ENCODE data around the gene AK6. TPM values are rescaled to one million over a fixed set of nuclear protein-coding genes. Genes with fewer than 3 reads are reported as not detected.
A peak's percentile ranks its signal among the peaks of the same experiment; 100 is the strongest.

Gene AK6
- total RNA-seq, 2 donors from 2014 or later, result 32.6 to 54.2 TPM

GRCh38 chr5:69416180-69416579 is 46.9 kb upstream of the AK6 start:
- peaks cover 1% of the 10 kb centered on the region for H3K27me3 Mint-ChIP-seq (ENCODE audit: insufficient read depth)
- no peaks in the 10 kb centered on the region for H3K4me1 ChIP-seq (ENCODE audit: control insufficient read depth, insufficient read depth, low read length)
- H3K9me3 ChIP-seq (ENCODE audit: control insufficient read depth, low read length), result peaks cover 9% of the 10 kb centered on the region
- H3K36me3 Mint-ChIP-seq (ENCODE audit: low read depth), result peaks cover 39% of the 10 kb centered on the region
- 26 to 47% methylated on average over 4 to 6 of the region's 6 CpGs for WGBS, 2 experiments (ENCODE audit: insufficient coverage in 1 of 2, insufficient read length in 1 of 2)
- H3K27ac Mint-ChIP-seq, result peak overlapping the region; percentile 59
- H3K27me3 ChIP-seq (ENCODE audit: control insufficient read depth, insufficient read depth, low read length, poor library complexity, severe bottlenecking), result no peaks in the 10 kb centered on the region
- H3K9me3 Mint-ChIP-seq, result peaks cover 7% of the 10 kb centered on the region
- peak overlapping the region; percentile 89 for H3K4me3 Mint-ChIP-seq
- H3K36me3 ChIP-seq (ENCODE audit: control insufficient read depth, insufficient read depth, low read length), result peaks cover 42% of the 10 kb centered on the region
- peaks cover 14% of the 10 kb centered on the region for H3K4me1 Mint-ChIP-seq
- TF ChIP-seq, protein P1, sequence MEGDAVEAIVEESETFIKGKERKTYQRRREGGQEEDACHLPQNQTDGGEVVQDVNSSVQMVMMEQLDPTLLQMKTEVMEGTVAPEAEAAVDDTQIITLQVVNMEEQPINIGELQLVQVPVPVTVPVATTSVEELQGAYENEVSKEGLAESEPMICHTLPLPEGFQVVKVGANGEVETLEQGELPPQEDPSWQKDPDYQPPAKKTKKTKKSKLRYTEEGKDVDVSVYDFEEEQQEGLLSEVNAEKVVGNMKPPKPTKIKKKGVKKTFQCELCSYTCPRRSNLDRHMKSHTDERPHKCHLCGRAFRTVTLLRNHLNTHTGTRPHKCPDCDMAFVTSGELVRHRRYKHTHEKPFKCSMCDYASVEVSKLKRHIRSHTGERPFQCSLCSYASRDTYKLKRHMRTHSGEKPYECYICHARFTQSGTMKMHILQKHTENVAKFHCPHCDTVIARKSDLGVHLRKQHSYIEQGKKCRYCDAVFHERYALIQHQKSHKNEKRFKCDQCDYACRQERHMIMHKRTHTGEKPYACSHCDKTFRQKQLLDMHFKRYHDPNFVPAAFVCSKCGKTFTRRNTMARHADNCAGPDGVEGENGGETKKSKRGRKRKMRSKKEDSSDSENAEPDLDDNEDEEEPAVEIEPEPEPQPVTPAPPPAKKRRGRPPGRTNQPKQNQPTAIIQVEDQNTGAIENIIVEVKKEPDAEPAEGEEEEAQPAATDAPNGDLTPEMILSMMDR (conservative IDR thresholded peaks at IDR 0.05), result no peak
- peak overlapping the region; percentile 90 for H3K9ac ChIP-seq (ENCODE audit: extremely low read depth, low read length, poor library complexity, severe bottlenecking)
- peak; percentile 67 for DNase-seq
- H3K27ac ChIP-seq (ENCODE audit: low read depth, low read length), result no peak overlapping the region
- peak overlapping the region; percentile 81 for H3K4me3 ChIP-seq (ENCODE audit: low read length)

DNA sequence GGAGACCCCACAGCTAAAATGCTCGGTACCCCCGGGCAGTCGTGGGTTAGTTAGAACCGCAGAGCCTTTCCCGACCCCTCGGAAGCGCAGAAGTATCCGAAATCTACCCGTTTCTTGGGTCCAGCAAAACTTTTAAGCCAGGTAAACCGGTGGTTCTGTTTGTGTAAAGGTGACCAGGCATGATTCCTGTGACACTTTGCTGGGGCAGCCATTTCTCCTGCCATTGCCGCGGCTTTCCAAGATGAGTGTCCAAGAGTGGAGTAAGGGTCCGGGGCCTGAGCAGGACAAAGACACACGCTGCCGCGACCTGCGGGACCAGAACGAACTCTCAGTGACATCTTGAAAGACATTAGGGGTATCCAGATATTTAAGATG is 46.3 kb upstream of the AK6 start:
- peaks cover 1% of the 10 kb centered on the region for H3K27me3 Mint-ChIP-seq (ENCODE audit: insufficient read depth)
- DNase-seq, result peak; percentile 77
- Histone ChIP-seq H3K4me1 (ENCODE audit: control insufficient read depth, insufficient read depth, low read length) (no peaks in the 10 kb centered on the region), H3K4me3 (ENCODE audit: low read length) (peak overlapping the region; percentile 81), H3K27me3 (ENCODE audit: control insufficient read depth, insufficient read depth, low read length, poor library complexity, severe bottlenecking) (no peaks in the 10 kb centered on the region), H3K36me3 (ENCODE audit: control insufficient read depth, insufficient read depth, low read length) (peaks cover 37% of the 10 kb centered on the region), H3K9me3 (ENCODE audit: control insufficient read depth, low read length) (peaks cover 6% of the 10 kb centered on the region), H3K9ac (ENCODE audit: extremely low read depth, low read length, poor library complexity, severe bottlenecking) (peak overlapping the region; percentile 90), H3K27ac (ENCODE audit: low read depth, low read length) (no peak overlapping the region)
- peaks cover 38% of the 10 kb centered on the region for H3K36me3 Mint-ChIP-seq (ENCODE audit: low read depth)
- WGBS, 2 experiments (ENCODE audit: insufficient coverage in 1 of 2, insufficient read length in 1 of 2), result 1 to 14% methylated on average over 11 to 18 of the region's 18 CpGs
- peaks cover 14% of the 10 kb centered on the region for H3K4me1 Mint-ChIP-seq
- peak overlapping the region; percentile 95 for H3K27ac Mint-ChIP-seq
- H3K9me3 Mint-ChIP-seq, result peaks cover 5% of the 10 kb centered on the region
- TF ChIP-seq, protein P1 (conservative IDR thresholded peaks at IDR 0.05), result no peak
- peak overlapping the region; percentile 89 for H3K4me3 Mint-ChIP-seq

DNA sequence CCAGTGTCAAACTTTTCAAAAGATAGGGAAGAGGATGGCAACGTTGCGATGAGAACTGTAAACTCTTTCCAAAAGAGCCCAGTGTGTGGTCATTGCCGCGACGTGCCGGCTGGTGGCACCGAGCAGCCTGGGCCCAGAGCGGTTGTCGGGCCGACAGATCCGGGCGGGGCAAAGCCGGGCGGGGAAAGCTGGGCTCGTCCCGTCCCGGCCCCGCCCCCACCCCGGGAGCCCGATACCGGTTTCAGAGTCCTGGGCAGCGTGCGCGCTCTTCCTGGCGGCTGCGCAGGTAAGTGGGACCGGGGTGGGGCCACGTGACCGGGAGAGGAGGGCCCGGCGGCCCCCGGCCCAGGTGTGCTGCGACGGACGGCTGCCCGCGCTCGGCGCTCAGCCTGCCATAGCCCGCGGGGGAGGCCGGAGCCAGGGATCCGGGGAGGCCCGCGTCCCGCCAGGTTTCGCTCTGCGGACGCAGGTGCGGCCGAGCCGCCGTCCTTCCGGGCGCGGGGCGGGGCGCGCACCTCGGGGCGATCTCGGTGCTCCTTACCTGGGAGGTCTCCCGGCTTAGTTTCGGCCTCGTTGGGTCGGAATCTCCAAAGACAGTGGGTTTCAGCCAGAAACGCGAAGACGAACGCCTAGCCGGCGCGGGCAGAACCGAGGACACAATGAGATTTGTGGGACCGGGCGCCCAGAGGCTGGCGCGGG is 45.7 kb upstream of the AK6 start, which contains the start of gene MARVELD2:
TSS of gene MARVELD2 (plus strand) at position 232 of the 699 bp plus-strand sequence. CDS start 4,270 bp downstream, outside the sequence.
- Histone ChIP-seq H3K9ac (ENCODE audit: extremely low read depth, low read length, poor library complexity, severe bottlenecking) (peak within 1 kb of the TSS; percentile 90), H3K36me3 (ENCODE audit: control insufficient read depth, insufficient read depth, low read length) (peaks cover 37% of the 10 kb centered on the region), H3K4me3 (ENCODE audit: low read length) (peak within 1 kb of the TSS; percentile 81), H3K27ac (ENCODE audit: low read depth, low read length) (no peak within 1 kb of the TSS), H3K9me3 (ENCODE audit: control insufficient read depth, low read length) (peaks cover under 1% of the 10 kb centered on the region), H3K4me1 (ENCODE audit: control insufficient read depth, insufficient read depth, low read length) (no peaks in the 10 kb centered on the region), H3K27me3 (ENCODE audit: control insufficient read depth, insufficient read depth, low read length, poor library complexity, severe bottlenecking) (no peaks in the 10 kb centered on the region)
- peaks cover 3% of the 10 kb centered on the region for H3K9me3 Mint-ChIP-seq
- H3K27ac Mint-ChIP-seq, result peak within 1 kb of the TSS; percentile 95
- TF ChIP-seq, protein P1 (conservative IDR thresholded peaks at IDR 0.05), result peak; percentile 70
- H3K27me3 Mint-ChIP-seq (ENCODE audit: insufficient read depth), result peaks cover 1% of the 10 kb centered on the region
- peak; percentile 97 for DNase-seq
- peaks cover 36% of the 10 kb centered on the region for H3K36me3 Mint-ChIP-seq (ENCODE audit: low read depth)
- H3K4me1 Mint-ChIP-seq, result peaks cover 14% of the 10 kb centered on the region
- WGBS, 2 experiments (ENCODE audit: insufficient coverage in 1 of 2, insufficient read length in 1 of 2), result 1 to 5% methylated on average over 55 to 78 of the region's 78 CpGs
- H3K4me3 Mint-ChIP-seq, result peak within 1 kb of the TSS; percentile 89
